H1 (cell line): ENCODE measurements around the gene RNF149.
"Not testable (repeated sequence)": the region's sequence is repeated elsewhere in the genome, so short reads cannot be mapped to it uniquely, and the experiment has no call there.

ENCODE experiments used
- CTCF ChIP-seq, 3 experiments: IDR thresholded peaks; 1 replicate in 2 of 3; 2 replicates in 1 of 3; pipeline versions ENCODE4 v1.5.1 to v1.6.1; 2011; ENCODE audit warnings: low read length in 3 of 3, mild to moderate bottlenecking in 3 of 3, inconsistent platforms in 2 of 3, low read depth in 1 of 3, moderate library complexity in 1 of 3; ENCODE audit not compliant: insufficient read depth in 1 of 3; ENCODE audit errors: control extremely low read depth in 1 of 3
- EZH2 ChIP-seq: fragments of 200-600 bp; sonication (generic); IDR thresholded peaks from 2 replicates; pipeline ENCODE4 v1.7.1; 2012; ENCODE audit warnings: low read depth, mild to moderate bottlenecking, moderate library complexity, low read length, inconsistent platforms; ENCODE audit not compliant: severe bottlenecking
- POLR2A ChIP-seq, 2 experiments: IDR thresholded peaks; 1 replicate in 1 of 2; 2 replicates in 1 of 2; pipeline ENCODE4 v1.6.1; 2011; ENCODE audit warnings: low read depth in 2 of 2, low read length in 2 of 2, mild to moderate bottlenecking in 2 of 2; ENCODE audit errors: control extremely low read depth in 1 of 2
- POLR2AphosphoS5 ChIP-seq: IDR thresholded peaks from 2 replicates; pipeline ENCODE4 v1.6.1; 2011; ENCODE audit warnings: low read depth, low read length

- TF ChIP-seq CTCF (IDR thresholded peaks at IDR 0.05; ENCODE audit: control extremely low read depth in 1 of 3, insufficient read depth in 1 of 3, low read depth in 1 of 3, low read length in 3 of 3); EZH2; POLR2A (IDR thresholded peaks at IDR 0.05; ENCODE audit: control extremely low read depth in 1 of 2, low read depth in 2 of 2, low read length in 2 of 2); POLR2AphosphoS5: not testable (repeated sequence)
Measured at GRCh38 chr2:101245468-101245867, 63.0 kb downstream of the RNF149 start.
